Measurements from ENCODE around the gene ACAD9. TPM values are rescaled to one million over a fixed set of nuclear protein-coding genes. Genes with fewer than 3 reads are reported as not detected.

ACAD9 gene
- total and polyA plus RNA-seq, 12 donors: 20.8 to 45.9 (median 37.2) TPM

DNA sequence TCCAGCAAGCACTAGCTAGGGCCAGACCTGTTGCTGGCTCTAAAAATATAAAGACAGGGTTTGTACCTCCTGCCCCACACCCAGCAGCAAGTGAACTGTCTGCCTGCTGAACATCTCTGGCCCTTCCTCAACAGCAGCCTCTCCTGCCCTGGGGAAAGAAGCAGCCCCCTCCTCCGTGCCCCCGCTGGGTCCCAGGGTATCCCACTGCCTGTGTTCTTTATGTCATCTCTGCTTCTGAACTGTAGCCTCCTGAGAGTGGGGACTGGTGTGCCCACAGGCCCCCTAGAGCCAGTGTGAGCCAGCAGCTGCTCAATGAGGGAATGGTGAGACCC is 54.5 kb downstream of the ACAD9 start:
- no peaks in the 10 kb centered on the region for H3K27me3 ChIP-seq
- WGBS, 2 donors: 89 to 90% methylated on average over 2 of the region's 2 CpGs
- H3K27ac ChIP-seq: no peak overlapping the region
- TF ChIP-seq CTCF (IDR thresholded peaks at IDR 0.05): no peak
- peaks cover 0 to 9% (median 2%) of the 10 kb centered on the region in 11 donors for H3K9me3 ChIP-seq
- intact Hi-C loops (cut with DNase I): no loop called here
- H3K36me3 ChIP-seq: no peaks in the 10 kb centered on the region
- H3K4me3 ChIP-seq: no peak overlapping the region
- H3K4me1 ChIP-seq: no peaks in the 10 kb centered on the region
- ATAC-seq (no peak), DNase-seq (no peak)

DNA sequence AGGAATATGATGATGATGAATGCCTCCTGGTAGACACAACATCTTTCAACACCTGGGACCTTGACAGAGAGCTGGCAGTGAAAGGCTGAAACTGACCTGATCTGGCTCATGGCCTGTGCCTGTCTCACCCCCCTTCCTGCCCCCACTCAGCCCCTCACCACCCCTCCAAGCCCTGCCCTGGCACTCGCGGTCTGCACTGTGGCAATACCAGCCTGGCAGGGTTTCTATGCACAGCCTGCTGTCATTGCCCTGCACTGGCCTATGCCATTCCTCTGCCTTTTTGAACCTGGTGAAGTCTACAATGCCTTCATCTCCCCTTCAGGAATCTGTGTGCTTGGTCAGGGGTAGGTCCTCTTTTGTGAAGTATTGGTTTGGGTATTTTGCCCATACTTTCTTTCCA is 56.5 kb downstream of the ACAD9 start:
- H3K27ac ChIP-seq: no peak overlapping the region
- ATAC-seq: peak in 2 of 8 donors; percentile 33 to 39
- intact Hi-C loops (cut with DNase I): no loop called here
- TF ChIP-seq CTCF (IDR thresholded peaks at IDR 0.05): no peak
- no peaks in the 10 kb centered on the region for H3K9me3 ChIP-seq
- no peaks in the 10 kb centered on the region for H3K4me1 ChIP-seq
- no peaks in the 10 kb centered on the region for H3K27me3 ChIP-seq
- 60 to 75% methylated on average over 2 of the region's 2 CpGs for WGBS, 2 donors
- no peak for DNase-seq
- H3K36me3 ChIP-seq: no peaks in the 10 kb centered on the region
- H3K4me3 ChIP-seq: no peak overlapping the region

DNA sequence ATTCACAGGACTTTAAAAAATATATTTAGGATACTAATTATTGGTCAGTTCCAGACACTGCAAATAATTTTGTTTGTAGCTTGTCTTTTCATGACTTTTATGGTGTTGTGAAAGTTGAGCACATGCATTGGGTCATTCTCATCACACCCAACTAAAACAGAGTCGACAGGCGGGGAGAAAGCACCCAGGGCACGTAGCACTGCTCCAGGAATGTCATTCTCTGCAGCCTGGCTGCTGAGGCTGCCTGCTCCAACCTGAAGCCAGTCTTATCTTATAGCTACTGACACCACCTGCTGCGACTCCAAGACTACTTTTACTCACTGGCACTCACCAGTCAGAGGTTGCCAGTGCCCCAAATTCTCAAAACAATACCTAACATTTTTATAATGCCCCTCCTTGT is 56.9 kb downstream of the ACAD9 start:
- intact Hi-C loops (cut with DNase I): no loop called here
- TF ChIP-seq CTCF (IDR thresholded peaks at IDR 0.05): no peak
- H3K27ac ChIP-seq: no peak overlapping the region
- no peaks in the 10 kb centered on the region for H3K36me3 ChIP-seq
- WGBS, 2 donors: 34 to 57% methylated on average over 4 of the region's 4 CpGs
- H3K4me1 ChIP-seq: no peaks in the 10 kb centered on the region
- no peaks in the 10 kb centered on the region for H3K27me3 ChIP-seq
- H3K4me3 ChIP-seq: no peak overlapping the region
- no peaks in the 10 kb centered on the region for H3K9me3 ChIP-seq
- ATAC-seq: no peak
- no peak for DNase-seq

DNA sequence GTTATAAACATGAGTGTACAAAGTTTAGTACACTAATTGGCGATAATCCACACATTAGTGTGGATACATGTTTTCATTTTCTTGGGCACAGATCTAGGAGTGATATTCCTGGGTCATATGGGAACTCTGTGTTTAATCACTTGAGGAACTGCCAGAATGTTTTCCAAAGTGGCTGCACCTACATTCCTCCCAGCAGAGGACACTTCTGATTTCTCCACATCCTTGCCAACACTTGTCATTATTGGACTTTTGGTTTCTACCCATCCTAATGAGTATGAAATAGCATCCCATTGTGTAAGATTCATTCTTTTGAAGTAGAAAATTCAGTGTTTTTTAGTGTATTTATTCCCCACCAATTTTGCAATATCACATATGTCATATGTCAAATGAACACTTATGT is 60.8 kb downstream of the ACAD9 start:
- no peak for TF ChIP-seq CTCF (IDR thresholded peaks at IDR 0.05)
- 92 to 94% methylated on average over 1 of the region's 1 CpG for WGBS, 2 donors
- ATAC-seq: no peak
- no peak for DNase-seq
- Histone ChIP-seq H3K27me3 (no peaks in the 10 kb centered on the region), H3K36me3 (no peaks in the 10 kb centered on the region), H3K4me3 (no peak overlapping the region), H3K27ac (no peak overlapping the region), H3K9me3 (no peaks in the 10 kb centered on the region), H3K4me1 (no peaks in the 10 kb centered on the region)
- intact Hi-C loops (cut with DNase I): no loop called here
